ENCODE data around the gene CHST10.

The CHST10 gene

DNA sequence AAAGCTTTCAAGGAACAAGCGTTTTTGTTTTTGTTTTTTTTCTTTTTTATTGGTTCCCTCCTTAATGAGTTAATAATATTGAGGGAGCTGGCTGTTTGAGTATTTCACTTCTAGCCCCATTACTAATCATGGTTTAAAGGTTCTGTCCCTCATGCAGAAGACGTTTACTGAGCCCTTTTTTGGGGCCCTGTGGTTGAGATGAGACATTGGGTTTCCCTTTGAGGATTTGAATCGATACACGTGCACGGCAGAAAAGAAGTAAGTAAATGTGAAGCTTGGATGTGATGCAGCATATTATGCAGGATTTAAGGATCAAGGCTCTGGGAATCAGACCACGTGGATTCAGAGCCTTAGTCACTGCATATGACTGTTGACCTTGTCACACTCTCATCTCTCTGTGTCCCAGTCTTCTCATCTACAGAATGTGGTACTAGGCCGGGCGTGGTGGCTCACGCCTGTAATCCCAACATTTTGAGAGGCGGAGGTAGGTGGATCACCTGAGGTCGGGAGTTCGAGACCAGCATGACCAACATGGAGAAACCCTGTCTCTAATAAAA, 1.0 kb upstream of the CHST10 start:
- TF ChIP-seq, protein P1, sequence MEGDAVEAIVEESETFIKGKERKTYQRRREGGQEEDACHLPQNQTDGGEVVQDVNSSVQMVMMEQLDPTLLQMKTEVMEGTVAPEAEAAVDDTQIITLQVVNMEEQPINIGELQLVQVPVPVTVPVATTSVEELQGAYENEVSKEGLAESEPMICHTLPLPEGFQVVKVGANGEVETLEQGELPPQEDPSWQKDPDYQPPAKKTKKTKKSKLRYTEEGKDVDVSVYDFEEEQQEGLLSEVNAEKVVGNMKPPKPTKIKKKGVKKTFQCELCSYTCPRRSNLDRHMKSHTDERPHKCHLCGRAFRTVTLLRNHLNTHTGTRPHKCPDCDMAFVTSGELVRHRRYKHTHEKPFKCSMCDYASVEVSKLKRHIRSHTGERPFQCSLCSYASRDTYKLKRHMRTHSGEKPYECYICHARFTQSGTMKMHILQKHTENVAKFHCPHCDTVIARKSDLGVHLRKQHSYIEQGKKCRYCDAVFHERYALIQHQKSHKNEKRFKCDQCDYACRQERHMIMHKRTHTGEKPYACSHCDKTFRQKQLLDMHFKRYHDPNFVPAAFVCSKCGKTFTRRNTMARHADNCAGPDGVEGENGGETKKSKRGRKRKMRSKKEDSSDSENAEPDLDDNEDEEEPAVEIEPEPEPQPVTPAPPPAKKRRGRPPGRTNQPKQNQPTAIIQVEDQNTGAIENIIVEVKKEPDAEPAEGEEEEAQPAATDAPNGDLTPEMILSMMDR (IDR thresholded peaks at IDR 0.05; ENCODE audit: low read depth, low read length) = no peak
- TF ChIP-seq POLR2A (IDR thresholded peaks at IDR 0.05; ENCODE audit: extremely low read depth, insufficient read length) = no peak
- no peak overlapping the region for H3K4me3 ChIP-seq (ENCODE audit: low read depth, low read length)
- no peak for DNase-seq (ENCODE audit: low read depth)

DNA sequence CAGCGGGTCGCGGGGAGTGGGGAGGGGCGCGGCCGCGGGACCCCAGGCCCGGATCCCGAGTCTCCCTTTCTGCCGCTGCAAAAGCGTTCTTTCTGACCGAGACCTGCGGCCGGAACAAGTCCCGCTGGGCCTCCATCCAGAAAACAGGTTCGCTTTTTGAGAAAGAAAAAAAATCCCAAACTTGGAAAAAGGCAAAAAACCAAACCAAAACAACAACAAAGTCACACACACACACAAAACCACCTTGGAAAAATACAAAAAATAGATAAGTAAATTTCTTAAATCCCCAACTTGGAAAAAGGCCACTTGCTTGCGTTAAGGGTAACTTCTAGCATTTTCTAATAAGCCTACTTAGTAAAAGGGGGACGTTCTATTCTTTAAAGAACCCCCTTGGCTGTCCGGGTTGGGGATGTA, 250 bp upstream of the CHST10 start:
- TF ChIP-seq, protein P1 (IDR thresholded peaks at IDR 0.05; ENCODE audit: low read depth, low read length) = no peak
- no peak for TF ChIP-seq MYC (IDR thresholded peaks at IDR 0.05; ENCODE audit: low read depth, low read length)
- no peak for TF ChIP-seq POLR2A (IDR thresholded peaks at IDR 0.05; ENCODE audit: extremely low read depth, insufficient read length)
- TF ChIP-seq, protein P2, sequence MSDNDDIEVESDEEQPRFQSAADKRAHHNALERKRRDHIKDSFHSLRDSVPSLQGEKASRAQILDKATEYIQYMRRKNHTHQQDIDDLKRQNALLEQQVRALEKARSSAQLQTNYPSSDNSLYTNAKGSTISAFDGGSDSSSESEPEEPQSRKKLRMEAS (IDR thresholded peaks at IDR 0.05; ENCODE audit: low read depth, low read length) = no peak
- DNase-seq (ENCODE audit: low read depth) = no peak
- H3K4me3 ChIP-seq (ENCODE audit: low read depth, low read length) = peak overlapping the region; percentile 66

- peak overlapping the region; percentile 76 for H3K4me3 ChIP-seq (ENCODE audit: low read depth, low read length)
- TF ChIP-seq, protein P1 (IDR thresholded peaks at IDR 0.05; ENCODE audit: low read depth, low read length) = no peak
- no peak for TF ChIP-seq MYC (IDR thresholded peaks at IDR 0.05; ENCODE audit: low read depth, low read length)
- TF ChIP-seq, protein P2 (IDR thresholded peaks at IDR 0.05; ENCODE audit: low read depth, low read length) = no peak
- no peak for DNase-seq (ENCODE audit: low read depth)
Observed at GRCh38 chr2:100416397-100416934, 1.0 kb downstream of the CHST10 start.

DNA sequence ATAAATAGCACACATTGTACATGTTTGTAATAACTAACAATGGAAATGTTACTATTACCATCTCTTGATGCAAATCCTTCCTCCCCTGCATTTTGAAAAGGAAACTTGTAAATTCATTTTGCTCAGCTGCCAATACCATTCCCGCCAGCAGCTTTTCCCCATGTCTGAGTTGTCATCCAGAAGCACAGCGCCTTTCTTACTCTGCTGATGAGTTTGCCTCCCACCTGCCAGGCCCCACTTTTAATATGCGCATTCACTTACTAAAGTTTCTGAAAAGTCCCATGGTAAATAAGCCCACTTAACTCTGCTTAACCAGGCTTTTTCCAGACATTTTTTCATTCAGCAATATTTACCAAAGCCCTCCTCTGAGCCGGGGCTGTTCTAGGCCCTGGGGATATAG, 3.9 kb downstream of the CHST10 start:
- DNase-seq (ENCODE audit: low read depth) = no peak
- no peak overlapping the region for H3K4me3 ChIP-seq (ENCODE audit: low read depth, low read length)
- TF ChIP-seq, protein P1 (IDR thresholded peaks at IDR 0.05; ENCODE audit: low read depth, low read length) = no peak
- TF ChIP-seq POLR2A (IDR thresholded peaks at IDR 0.05; ENCODE audit: extremely low read depth, insufficient read length) (no peak), MYC (IDR thresholded peaks at IDR 0.05; ENCODE audit: low read depth, low read length) (no peak)
- TF ChIP-seq, protein P2 (IDR thresholded peaks at IDR 0.05; ENCODE audit: low read depth, low read length) = no peak

GRCh38 chr2:100412881-100413321, 4.6 kb downstream of the CHST10 start:
- TF ChIP-seq, protein P2 (IDR thresholded peaks at IDR 0.05; ENCODE audit: low read depth, low read length) = no peak
- TF ChIP-seq, protein P1 (IDR thresholded peaks at IDR 0.05; ENCODE audit: low read depth, low read length) = no peak
- TF ChIP-seq POLR2A (IDR thresholded peaks at IDR 0.05; ENCODE audit: extremely low read depth, insufficient read length) (no peak), MYC (IDR thresholded peaks at IDR 0.05; ENCODE audit: low read depth, low read length) (no peak)
- no peak overlapping the region for H3K4me3 ChIP-seq (ENCODE audit: low read depth, low read length)
- no peak for DNase-seq (ENCODE audit: low read depth)

GRCh38 chr2:100412466-100412865, 5.0 kb downstream of the CHST10 start:
- H3K4me3 ChIP-seq (ENCODE audit: low read depth, low read length) = no peak overlapping the region
- no peak for DNase-seq (ENCODE audit: low read depth)
- TF ChIP-seq MYC (IDR thresholded peaks at IDR 0.05; ENCODE audit: low read depth, low read length) = no peak
- TF ChIP-seq POLR2A (IDR thresholded peaks at IDR 0.05; ENCODE audit: extremely low read depth, insufficient read length) = no peak
- TF ChIP-seq, protein P1 (IDR thresholded peaks at IDR 0.05; ENCODE audit: low read depth, low read length) = no peak
- TF ChIP-seq, protein P2 (IDR thresholded peaks at IDR 0.05; ENCODE audit: low read depth, low read length) = no peak

Measured in NB4 (cell line).